ENCODE data around the gene CDH20. TPM values are rescaled to one million over a fixed set of nuclear protein-coding genes. Genes with fewer than 3 reads are reported as not detected.

CDH20 gene
- total and polyA plus RNA-seq, 4 donors, result 0.02 to 0.11 (median 0.07) TPM; not detected in 1

- DNase-seq, result no peak
- Histone ChIP-seq H3K4me1 (ENCODE audit: control insufficient read depth in 5 of 5, insufficient read depth in 5 of 5, low read length in 5 of 5) (peaks cover 7 to 36% (median 10%) of the 10 kb centered on the region in 5 donors), H3K36me3 (ENCODE audit: control insufficient read depth in 4 of 4, insufficient read depth in 4 of 4, low read length in 4 of 4) (no peaks in the 10 kb centered on the region), H3K9me3 (ENCODE audit: control insufficient read depth in 4 of 4, insufficient read depth in 3 of 4, low read length in 3 of 4) (no peaks in the 10 kb centered on the region), H3K27me3 (ENCODE audit: control insufficient read depth in 3 of 3, insufficient read depth in 3 of 3, low read length in 2 of 3) (no peaks in the 10 kb centered on the region), H3K4me3 (no peak overlapping the region), H3K27ac (ENCODE audit: low read depth in 1 of 2, low read length in 1 of 2) (no peak overlapping the region), H3K9ac (ENCODE audit: insufficient read depth in 1 of 2, low read length in 2 of 2) (no peak overlapping the region)
- TF ChIP-seq, protein P1, sequence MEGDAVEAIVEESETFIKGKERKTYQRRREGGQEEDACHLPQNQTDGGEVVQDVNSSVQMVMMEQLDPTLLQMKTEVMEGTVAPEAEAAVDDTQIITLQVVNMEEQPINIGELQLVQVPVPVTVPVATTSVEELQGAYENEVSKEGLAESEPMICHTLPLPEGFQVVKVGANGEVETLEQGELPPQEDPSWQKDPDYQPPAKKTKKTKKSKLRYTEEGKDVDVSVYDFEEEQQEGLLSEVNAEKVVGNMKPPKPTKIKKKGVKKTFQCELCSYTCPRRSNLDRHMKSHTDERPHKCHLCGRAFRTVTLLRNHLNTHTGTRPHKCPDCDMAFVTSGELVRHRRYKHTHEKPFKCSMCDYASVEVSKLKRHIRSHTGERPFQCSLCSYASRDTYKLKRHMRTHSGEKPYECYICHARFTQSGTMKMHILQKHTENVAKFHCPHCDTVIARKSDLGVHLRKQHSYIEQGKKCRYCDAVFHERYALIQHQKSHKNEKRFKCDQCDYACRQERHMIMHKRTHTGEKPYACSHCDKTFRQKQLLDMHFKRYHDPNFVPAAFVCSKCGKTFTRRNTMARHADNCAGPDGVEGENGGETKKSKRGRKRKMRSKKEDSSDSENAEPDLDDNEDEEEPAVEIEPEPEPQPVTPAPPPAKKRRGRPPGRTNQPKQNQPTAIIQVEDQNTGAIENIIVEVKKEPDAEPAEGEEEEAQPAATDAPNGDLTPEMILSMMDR (IDR thresholded peaks at IDR 0.05; ENCODE audit: control extremely low read depth, extremely low read depth), result no peak
- 91 to 93% methylated on average over 2 of the region's 2 CpGs for WGBS, 2 donors
- no peak for ATAC-seq (ENCODE audit: insufficient read depth, low FRiP score)
Measured at GRCh38 chr18:61602836-61603235, 269.6 kb downstream of the CDH20 start.

Small RNA genes within 50 kb of the gene (small RNA-seq; reads per million reads assigned to genes)
- gene RNU6-116P (ENCODE audit: low replicate concordance), result not detected

Data from lung (tissue), 13 donors.